GM19035 (cell line): ENCODE data around the gene ANP32B.
"Not testable (repeated sequence)": the region's sequence is repeated elsewhere in the genome, so short reads cannot be mapped to it uniquely, and the experiment has no call there.

Experiments used
- ATAC-seq: cut with Tn5 transposase; IDR thresholded peaks from one replicate; pipeline ENCODE4 v1.9.1; 2021; ENCODE audit not compliant: unreplicated experiment

Gene ANP32B

DNA sequence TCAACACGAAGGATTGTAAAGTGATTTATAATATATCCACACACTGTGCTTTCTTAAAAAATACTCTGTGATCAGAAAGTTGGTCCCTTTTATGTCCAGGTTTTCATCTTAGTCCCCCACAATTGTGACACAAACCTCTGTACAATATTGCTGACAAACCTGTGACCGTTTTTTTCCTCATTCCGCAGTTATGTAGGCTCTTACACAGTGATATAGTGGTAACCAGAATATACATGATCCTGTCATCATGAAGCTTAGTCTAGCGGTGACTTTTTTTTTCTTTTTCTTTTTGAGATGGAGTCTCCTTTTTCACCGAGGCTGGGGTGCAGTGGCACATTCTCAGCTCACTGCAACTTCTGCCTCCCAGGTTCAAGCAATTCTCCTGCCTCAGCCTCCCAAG, 8.7 kb downstream of the ANP32B start:
- ATAC-seq = no peak

- ATAC-seq = no peak
Measured at GRCh38 chr9:97992219-97992618, 9.1 kb downstream of the ANP32B start.

DNA sequence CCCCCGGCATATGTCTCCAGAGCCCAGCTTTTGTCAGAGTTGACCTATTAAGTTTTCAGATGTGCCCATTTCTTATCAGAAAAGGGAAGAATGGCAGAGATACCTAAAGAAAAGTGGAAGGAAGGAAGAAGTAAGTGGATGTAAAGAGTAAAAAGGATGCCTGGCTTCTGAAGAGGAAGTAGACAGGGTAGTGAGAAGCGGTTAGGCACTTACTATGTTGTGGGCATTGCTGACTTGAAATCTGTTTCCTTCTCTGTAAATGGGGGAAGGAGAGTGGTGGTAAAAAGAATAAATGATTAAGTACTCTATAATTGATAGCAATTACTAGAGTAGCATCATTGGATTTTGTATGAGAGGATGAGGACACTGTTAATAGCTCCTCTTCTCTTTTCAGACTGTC, 9.9 kb downstream of the ANP32B start:
- no peak for ATAC-seq

DNA sequence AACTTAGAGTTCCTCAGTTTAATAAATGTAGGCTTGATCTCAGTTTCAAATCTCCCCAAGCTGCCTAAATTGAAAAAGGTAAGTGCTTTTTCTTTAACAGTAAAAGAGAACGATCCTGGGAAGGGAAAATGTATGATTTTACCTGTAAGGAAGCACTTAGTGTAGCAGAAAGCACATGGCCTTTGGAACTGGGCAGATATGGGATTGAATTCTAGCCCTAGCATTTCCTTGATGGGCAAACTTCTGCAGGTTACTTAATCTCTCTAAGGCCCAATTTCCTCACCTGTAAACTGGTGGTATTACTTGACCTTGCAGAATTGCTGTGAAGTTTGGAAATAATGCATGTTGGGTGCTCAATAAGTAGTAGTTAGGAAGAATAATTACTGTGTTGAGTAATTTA, 11.6 kb downstream of the ANP32B start:
- ATAC-seq = no peak

GRCh38 chr9:97996676-97997075, 13.5 kb downstream of the ANP32B start:
- ATAC-seq = not testable (repeated sequence)

GRCh38 chr9:97997330-97998276, 14.5 kb downstream of the ANP32B start:
- ATAC-seq = no peak

- ATAC-seq = no peak
Measured at GRCh38 chr9:98002808-98003207, 19.7 kb downstream of the ANP32B start.

DNA sequence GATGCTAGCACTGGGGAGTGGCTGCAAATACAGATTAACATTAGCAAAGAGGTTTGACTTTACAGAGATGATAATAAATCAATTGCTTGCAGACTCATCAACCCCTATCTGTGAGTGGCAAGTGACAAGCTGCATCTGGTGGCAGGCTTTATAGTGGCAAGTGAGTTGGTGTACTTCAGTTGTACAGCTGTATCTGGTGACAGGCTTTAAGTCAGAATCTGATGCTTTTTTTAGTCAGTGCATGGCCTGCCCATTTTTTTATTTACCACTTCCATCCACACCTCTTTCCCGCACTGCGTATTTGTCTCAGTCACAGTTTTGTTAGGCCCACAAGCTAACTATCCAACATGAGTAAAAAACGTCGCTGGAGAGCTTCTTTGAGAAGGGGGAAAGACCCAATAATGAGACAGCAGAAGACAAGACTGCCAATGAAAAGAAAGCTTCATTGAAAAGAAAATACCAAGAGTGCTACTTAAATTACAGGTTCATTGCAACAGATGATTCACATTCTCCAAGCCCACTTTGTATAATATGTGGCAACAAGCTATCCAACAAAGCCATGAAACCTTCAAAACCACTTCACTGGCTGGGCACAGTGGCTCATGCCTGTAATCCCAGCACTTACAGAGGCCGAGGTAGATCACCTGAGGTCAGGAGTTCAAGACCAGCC, 23.1 kb downstream of the ANP32B start:
- no peak for ATAC-seq

DNA sequence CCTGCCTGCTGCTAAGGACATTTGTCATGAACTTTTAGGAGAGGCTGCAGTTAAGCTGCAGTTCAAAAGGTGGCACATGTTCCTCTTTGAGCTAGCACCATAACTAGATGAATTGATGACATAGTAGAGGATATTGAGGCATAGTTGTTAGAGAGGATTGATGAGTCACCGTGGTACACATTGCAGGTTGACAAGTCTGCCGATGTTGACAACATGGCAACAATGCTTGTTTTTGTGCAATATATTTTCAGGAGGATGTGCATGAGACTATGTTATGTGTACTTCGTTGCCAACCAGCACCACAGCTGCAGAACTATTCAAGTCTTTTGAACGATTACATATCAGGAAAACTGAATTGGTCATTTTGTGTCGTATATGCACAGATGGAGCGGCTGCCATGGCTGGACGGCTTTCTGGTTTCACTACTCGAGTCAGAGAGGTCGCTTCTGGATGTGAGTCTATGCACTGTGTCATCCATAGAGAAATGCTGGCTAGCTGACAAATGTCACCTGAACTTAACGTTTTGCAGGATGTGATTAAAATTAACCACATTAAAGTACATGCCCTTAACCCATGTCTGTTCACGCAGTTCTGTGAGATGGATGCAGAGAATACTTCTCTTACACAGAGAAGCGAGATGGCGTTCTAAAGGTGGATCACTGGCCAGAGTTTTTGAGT, 24.2 kb downstream of the ANP32B start:
- no peak for ATAC-seq

GRCh38 chr9:98008764-98009163, 25.6 kb downstream of the ANP32B start:
- no peak for ATAC-seq

DNA sequence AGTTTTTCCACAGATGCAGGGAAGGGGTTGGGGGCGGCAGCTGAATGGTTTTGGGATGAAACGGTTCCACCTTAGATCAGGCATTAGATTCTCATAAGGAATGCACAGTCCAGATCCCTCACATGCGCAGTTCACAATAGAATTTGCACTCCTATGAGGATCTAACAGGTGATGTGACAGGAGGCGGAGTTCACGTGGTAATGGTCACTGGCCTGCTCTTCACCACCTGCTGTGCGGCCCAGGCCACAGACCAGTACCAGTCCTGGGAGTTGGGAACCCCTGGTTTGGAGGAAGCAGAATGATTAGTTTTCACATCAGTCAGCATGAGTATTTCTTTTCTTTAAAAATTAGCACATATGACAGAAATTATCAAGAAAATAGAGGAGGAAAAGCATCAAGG, 26.3 kb downstream of the ANP32B start:
- ATAC-seq = no peak

DNA sequence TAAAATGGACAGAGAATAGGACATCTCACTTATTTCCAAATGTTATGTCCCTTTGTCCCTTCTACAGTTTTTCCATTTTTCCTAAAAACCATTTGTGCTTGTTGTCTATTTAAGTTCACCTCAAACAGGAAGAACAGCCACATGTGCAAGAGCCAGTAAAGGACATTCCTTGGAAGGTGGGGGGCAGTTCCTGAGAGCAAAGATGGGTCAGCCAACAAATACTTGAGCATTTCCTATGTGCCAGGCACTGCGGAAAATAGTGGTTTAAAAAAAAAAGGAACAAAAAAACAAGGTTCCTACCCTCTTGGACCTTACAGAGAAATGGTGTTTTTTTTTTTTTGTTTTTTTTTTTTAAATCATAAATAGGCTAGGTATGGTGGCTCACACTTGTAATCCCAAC, 26.8 kb downstream of the ANP32B start:
- no peak for ATAC-seq

DNA sequence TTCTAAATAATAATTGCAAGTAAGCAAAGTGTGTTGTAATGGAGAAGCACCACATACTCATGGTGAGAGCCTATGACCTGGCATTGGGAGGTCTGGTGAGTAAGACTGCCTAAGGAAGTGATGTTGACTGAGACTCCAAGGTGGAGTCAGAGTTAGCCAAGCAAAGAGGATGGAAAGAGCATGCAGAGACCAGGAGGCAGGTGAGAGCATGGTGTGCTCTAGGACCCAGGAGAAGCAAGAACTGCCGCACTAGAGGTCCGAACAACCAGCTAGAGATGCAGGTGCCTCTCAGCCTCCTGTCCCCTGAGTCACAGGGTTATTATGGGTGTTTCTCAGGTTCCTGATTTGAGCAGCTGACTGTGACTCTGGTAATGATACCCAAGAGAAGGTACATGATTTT, 27.3 kb downstream of the ANP32B start:
- peak; percentile 89 for ATAC-seq

DNA sequence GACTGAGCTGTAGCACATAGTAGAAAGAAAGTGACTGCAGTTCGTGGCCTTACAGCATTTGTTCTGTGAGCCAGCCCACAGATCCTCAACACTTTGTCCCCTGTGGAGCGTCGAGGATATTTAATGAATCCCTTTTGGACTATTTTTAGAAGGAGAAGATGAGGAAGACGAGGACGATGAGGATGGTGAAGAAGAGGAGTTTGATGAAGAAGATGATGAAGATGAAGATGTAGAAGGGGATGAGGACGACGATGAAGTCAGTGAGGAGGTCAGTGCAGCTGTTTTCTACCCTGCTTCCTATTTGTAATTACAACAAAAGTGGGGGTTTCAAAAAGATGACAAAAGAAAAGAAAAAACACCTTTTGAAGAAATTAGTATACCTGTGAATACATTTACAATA, 28.0 kb downstream of the ANP32B start:
- no peak for ATAC-seq

- no peak for ATAC-seq
Measured at GRCh38 chr9:98016137-98016680, 33.1 kb downstream of the ANP32B start.

DNA sequence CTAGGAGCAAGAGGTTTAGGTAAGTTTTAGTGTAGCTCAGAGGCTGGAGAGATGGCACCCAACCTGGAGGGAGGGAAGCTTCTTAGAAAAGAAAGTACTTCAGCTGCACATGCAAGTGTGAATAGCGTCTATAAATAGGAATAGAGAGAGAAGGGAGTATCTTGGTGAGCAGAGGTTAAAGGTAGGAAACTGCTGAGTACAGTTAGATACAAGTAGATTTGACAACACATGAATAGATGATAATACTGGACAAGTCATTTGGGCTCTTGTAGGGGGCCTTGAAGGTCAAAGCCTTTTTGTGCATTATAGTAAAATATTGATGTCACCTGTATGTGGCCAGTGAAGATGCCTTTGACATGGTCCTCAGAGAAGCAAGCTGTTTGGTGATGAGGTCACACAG, 34.2 kb downstream of the ANP32B start:
- ATAC-seq = no peak

DNA sequence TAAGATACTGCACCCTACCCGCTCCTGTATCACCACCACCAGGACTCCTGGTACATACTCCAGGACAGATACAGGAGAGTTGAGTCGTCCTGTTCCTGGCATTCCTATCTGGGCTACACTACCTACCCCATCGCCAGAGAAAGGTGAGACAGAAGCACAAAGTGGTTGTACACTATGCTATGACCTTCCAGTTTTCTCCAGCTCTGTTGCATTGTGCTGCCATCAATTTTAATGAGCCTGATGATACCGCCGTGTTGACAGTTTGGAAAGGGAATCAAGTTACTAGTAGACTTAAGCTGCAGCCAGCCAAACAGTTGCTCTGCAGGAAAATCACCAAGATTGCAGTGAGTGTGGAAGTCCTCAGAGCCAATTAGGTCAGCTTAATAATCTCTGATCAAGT, 35.2 kb downstream of the ANP32B start:
- no peak for ATAC-seq

DNA sequence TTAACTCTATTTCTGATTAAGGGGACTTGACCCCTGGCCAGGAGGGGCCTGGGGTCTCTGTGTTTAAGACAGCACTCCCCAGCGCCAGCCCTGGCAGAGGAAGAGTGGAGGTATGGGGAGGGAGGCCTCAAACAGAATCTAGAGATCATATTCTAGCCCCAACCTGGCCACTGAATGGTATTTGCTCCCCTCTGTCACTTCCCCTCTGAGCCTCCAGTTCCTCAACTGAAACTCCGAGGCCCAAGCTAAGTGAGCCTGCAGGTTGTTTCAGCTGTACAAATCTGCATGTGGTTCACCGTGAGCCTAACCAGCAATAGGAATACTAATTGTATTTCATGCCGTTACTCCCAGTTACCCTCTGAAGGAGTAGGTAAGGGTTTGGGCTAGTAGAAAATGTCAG, 36.0 kb downstream of the ANP32B start:
- no peak for ATAC-seq

GRCh38 chr9:98019869-98020268, 36.7 kb downstream of the ANP32B start:
- not testable (repeated sequence) for ATAC-seq

- no peak for ATAC-seq
Measured at GRCh38 chr9:98020476-98021145, 37.5 kb downstream of the ANP32B start.
